ENCODE measurements around the gene ANKRD23. TPM values are rescaled to one million over a fixed set of nuclear protein-coding genes. Genes with fewer than 3 reads are reported as not detected.
"Not testable (repeated sequence)": the region's sequence is repeated elsewhere in the genome, so short reads cannot be mapped to it uniquely, and the experiment has no call there.

The ANKRD23 gene
- total RNA-seq, 1 donor from 2014 or later: 1.9 TPM

GRCh38 chr2:96797066-96797625 is 46.7 kb downstream of the ANKRD23 start:
- DNase-seq (ENCODE audit: low spot score): no peak
- Mint-ChIP-seq H3K9me3 (ENCODE audit: low read depth) (no peaks in the 10 kb centered on the region), H3K4me3 (ENCODE audit: unreplicated experiment) (no peak overlapping the region), H3K27ac (ENCODE audit: unreplicated experiment) (no peak overlapping the region), H3K27me3 (ENCODE audit: low read depth) (no peaks in the 10 kb centered on the region), H3K4me1 (ENCODE audit: low read depth) (no peaks in the 10 kb centered on the region), H3K36me3 (ENCODE audit: low read depth) (no peaks in the 10 kb centered on the region)
- TF ChIP-seq, protein P1, sequence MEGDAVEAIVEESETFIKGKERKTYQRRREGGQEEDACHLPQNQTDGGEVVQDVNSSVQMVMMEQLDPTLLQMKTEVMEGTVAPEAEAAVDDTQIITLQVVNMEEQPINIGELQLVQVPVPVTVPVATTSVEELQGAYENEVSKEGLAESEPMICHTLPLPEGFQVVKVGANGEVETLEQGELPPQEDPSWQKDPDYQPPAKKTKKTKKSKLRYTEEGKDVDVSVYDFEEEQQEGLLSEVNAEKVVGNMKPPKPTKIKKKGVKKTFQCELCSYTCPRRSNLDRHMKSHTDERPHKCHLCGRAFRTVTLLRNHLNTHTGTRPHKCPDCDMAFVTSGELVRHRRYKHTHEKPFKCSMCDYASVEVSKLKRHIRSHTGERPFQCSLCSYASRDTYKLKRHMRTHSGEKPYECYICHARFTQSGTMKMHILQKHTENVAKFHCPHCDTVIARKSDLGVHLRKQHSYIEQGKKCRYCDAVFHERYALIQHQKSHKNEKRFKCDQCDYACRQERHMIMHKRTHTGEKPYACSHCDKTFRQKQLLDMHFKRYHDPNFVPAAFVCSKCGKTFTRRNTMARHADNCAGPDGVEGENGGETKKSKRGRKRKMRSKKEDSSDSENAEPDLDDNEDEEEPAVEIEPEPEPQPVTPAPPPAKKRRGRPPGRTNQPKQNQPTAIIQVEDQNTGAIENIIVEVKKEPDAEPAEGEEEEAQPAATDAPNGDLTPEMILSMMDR (IDR thresholded peaks at IDR 0.05): no peak

DNA sequence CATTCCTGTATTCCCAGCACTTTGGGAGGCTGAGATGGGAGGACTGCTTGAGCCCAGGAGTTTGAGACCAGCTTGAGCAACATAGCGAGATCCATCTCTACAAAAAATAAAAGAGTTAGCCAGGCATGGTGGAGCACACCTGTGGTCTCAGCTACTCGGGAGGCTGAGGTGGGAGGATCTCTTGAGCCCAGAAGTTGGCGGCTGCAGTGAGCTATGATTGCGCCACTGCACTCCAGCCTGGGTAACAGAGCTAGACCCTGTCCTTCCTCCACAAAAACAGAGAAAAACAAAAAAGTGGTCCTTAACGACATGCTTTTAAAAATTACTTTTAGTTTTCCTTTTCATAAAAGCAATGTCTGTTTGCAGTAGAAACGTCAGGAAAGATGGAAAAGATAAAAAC is 47.3 kb downstream of the ANKRD23 start:
- not testable (repeated sequence) for H3K27ac Mint-ChIP-seq (ENCODE audit: unreplicated experiment); H3K4me1 Mint-ChIP-seq (ENCODE audit: low read depth); DNase-seq (ENCODE audit: low spot score); H3K27me3 Mint-ChIP-seq (ENCODE audit: low read depth); H3K9me3 Mint-ChIP-seq (ENCODE audit: low read depth); H3K4me3 Mint-ChIP-seq (ENCODE audit: unreplicated experiment); H3K36me3 Mint-ChIP-seq (ENCODE audit: low read depth)

DNA sequence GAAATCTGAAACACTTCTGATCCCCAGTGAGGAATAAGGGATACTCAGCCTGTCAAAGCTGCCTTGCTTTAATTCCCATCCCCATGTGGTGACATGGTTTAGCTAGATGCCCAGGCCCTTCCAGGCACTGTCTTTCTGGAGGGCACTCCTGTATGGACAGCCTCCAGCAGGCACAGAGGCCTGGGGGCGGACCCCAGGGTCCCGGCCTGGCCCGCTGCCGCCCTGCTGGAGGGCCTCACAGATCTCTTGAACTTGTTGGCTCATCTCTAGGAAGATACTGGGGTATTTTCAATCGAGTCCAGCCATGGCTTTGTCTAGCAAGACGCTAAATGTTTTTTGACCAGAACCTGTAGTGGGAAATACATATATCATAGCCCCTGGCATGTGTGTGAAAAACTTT is 48.7 kb downstream of the ANKRD23 start:
- Mint-ChIP-seq H3K27ac (ENCODE audit: unreplicated experiment) (no peak overlapping the region), H3K36me3 (ENCODE audit: low read depth) (no peaks in the 10 kb centered on the region), H3K9me3 (ENCODE audit: low read depth) (no peaks in the 10 kb centered on the region), H3K4me1 (ENCODE audit: low read depth) (no peaks in the 10 kb centered on the region), H3K4me3 (ENCODE audit: unreplicated experiment) (no peak overlapping the region), H3K27me3 (ENCODE audit: low read depth) (no peaks in the 10 kb centered on the region)
- peak; percentile 41 for DNase-seq (ENCODE audit: low spot score)
- TF ChIP-seq, protein P1 (IDR thresholded peaks at IDR 0.05): no peak

- Mint-ChIP-seq H3K4me1 (ENCODE audit: low read depth) (peaks cover 12% of the 10 kb centered on the region), H3K36me3 (ENCODE audit: low read depth) (no peaks in the 10 kb centered on the region), H3K27ac (ENCODE audit: unreplicated experiment) (no peak overlapping the region), H3K4me3 (ENCODE audit: unreplicated experiment) (no peak overlapping the region), H3K9me3 (ENCODE audit: low read depth) (no peaks in the 10 kb centered on the region), H3K27me3 (ENCODE audit: low read depth) (no peaks in the 10 kb centered on the region)
- TF ChIP-seq, protein P1 (IDR thresholded peaks at IDR 0.05): no peak
- DNase-seq (ENCODE audit: low spot score): peak; percentile 87
These were observed 50.8 kb downstream of the ANKRD23 start for GRCh38 chr2:96792772-96793749.

GRCh38 chr2:96789245-96789617 is 54.6 kb downstream of the ANKRD23 start:
- TF ChIP-seq, protein P1 (IDR thresholded peaks at IDR 0.05): no peak
- no peak for DNase-seq (ENCODE audit: low spot score)
- Mint-ChIP-seq H3K27me3 (ENCODE audit: low read depth) (no peaks in the 10 kb centered on the region), H3K9me3 (ENCODE audit: low read depth) (no peaks in the 10 kb centered on the region), H3K4me3 (ENCODE audit: unreplicated experiment) (no peak overlapping the region), H3K4me1 (ENCODE audit: low read depth) (peaks cover 27% of the 10 kb centered on the region), H3K27ac (ENCODE audit: unreplicated experiment) (no peak overlapping the region), H3K36me3 (ENCODE audit: low read depth) (no peaks in the 10 kb centered on the region)

Measured in chondrocyte (in vitro differentiated cells).